Breast epithelium (tissue), 4 donors: Measurements from ENCODE around the gene CDC14A. TPM values are rescaled to one million over a fixed set of nuclear protein-coding genes. Genes with fewer than 3 reads are reported as not detected.
"Not testable (repeated sequence)": the region's sequence is repeated elsewhere in the genome, so short reads cannot be mapped to it uniquely, and the experiment has no call there.

Source experiments
- DNase-seq, 2 donors: peaks; one replicate each; pipeline ENCODE4 v3.0.0-alpha.2; 2019; ENCODE audit warnings: low spot score in 2 of 2
- H3K27ac ChIP-seq, 2 donors: fragments of 200-600 bp; sonication (generic) in 1 of 2; one replicate each; pipeline ENCODE4 v1.5.1; 2016 to 2019; ENCODE audit warnings: mild to moderate bottlenecking in 1 of 2
- H3K27me3 ChIP-seq, 2 donors: fragments of 200-600 bp; sonication (generic) in 1 of 2; one replicate each; pipeline versions ENCODE4 v1.5.1 to v1.6.0; 2017 to 2019; ENCODE audit warnings: control low read depth in 1 of 2, mild to moderate bottlenecking in 1 of 2
- H3K36me3 ChIP-seq: fragments of 200-600 bp; one replicate; pipeline ENCODE4 v1.5.1; 2019
- H3K4me1 ChIP-seq, 2 donors: fragments of 200-600 bp; sonication (generic); one replicate each; pipeline ENCODE4 v1.5.1; 2016 to 2019; ENCODE audit warnings: control low read depth in 1 of 2
- H3K4me3 ChIP-seq, 3 donors: fragments of 200-600 bp; sonication (generic); 1 replicate in 2 of 3; 2 replicates in 1 of 3; pipeline ENCODE4 v1.5.1; 2016 to 2019; ENCODE audit warnings: mild to moderate bottlenecking in 3 of 3, moderate library complexity in 2 of 3
- H3K9me3 ChIP-seq, 2 donors: fragments of 200-600 bp; sonication (generic) in 1 of 2; one replicate each; pipeline ENCODE4 v1.5.1; 2016 to 2019; ENCODE audit warnings: control low read depth in 1 of 2
- POLR2A ChIP-seq: fragments of 450-650 bp; IDR thresholded peaks from one replicate; pipeline ENCODE4 v1.6.1; 2016; ENCODE audit warnings: antibody characterized with exemption, mild to moderate bottlenecking, moderate library complexity
- POLR2AphosphoS5 ChIP-seq, 3 donors: sonication (generic); formaldehyde crosslinking; IDR thresholded peaks; one replicate each; pipeline ENCODE4 v1.6.1; 2017; ENCODE audit warnings: antibody characterized with exemption in 3 of 3
- intact Hi-C: fragments of 100-400 bp; cut with DNase I; formaldehyde crosslinking; loops from one replicate; pipeline ENCODE4 v1.15.1; 2023; ENCODE audit warnings: low total_unique reads
- total RNA-seq, 3 donors: library from RNA; depleted of rRNA; stranded (reverse); fragments of >200 nt; gene quantifications; one replicate each; pipeline ENCODE4 v1.1.0, GENCODE V29; 2016
- TF ChIP-seq, protein P1 (sequence below), 3 donors: fragments of 450-650 bp; IDR thresholded peaks; one replicate each; pipeline ENCODE4 v1.5.1; 2016 to 2017; ENCODE audit warnings: antibody characterized with exemption in 3 of 3, mild to moderate bottlenecking in 3 of 3, moderate library complexity in 3 of 3

CDC14A gene
- total RNA-seq, 3 donors from 2014 or later = 16.5 to 49.3 (median 33.1) TPM

GRCh38 chr1:100335436-100335835, 16.9 kb upstream of the CDC14A start:
- no peak for DNase-seq
- no peak overlapping the region for H3K4me3 ChIP-seq
- no peaks in the 10 kb centered on the region for H3K36me3 ChIP-seq
- no peak overlapping the region for H3K27ac ChIP-seq
- no peaks in the 10 kb centered on the region for H3K4me1 ChIP-seq
- H3K9me3 ChIP-seq = no peaks in the 10 kb centered on the region
- intact Hi-C loops = no loop called here
- TF ChIP-seq POLR2AphosphoS5 (IDR thresholded peaks at IDR 0.05) (no peak), POLR2A (no peak)
- TF ChIP-seq, protein P1, sequence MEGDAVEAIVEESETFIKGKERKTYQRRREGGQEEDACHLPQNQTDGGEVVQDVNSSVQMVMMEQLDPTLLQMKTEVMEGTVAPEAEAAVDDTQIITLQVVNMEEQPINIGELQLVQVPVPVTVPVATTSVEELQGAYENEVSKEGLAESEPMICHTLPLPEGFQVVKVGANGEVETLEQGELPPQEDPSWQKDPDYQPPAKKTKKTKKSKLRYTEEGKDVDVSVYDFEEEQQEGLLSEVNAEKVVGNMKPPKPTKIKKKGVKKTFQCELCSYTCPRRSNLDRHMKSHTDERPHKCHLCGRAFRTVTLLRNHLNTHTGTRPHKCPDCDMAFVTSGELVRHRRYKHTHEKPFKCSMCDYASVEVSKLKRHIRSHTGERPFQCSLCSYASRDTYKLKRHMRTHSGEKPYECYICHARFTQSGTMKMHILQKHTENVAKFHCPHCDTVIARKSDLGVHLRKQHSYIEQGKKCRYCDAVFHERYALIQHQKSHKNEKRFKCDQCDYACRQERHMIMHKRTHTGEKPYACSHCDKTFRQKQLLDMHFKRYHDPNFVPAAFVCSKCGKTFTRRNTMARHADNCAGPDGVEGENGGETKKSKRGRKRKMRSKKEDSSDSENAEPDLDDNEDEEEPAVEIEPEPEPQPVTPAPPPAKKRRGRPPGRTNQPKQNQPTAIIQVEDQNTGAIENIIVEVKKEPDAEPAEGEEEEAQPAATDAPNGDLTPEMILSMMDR (IDR thresholded peaks at IDR 0.05) = no peak
- H3K27me3 ChIP-seq = no peaks in the 10 kb centered on the region

GRCh38 chr1:100337878-100338277, 14.4 kb upstream of the CDC14A start:
- H3K27ac ChIP-seq, DNase-seq, H3K4me3 ChIP-seq, H3K4me1 ChIP-seq, H3K36me3 ChIP-seq, intact Hi-C loops, H3K9me3 ChIP-seq, H3K27me3 ChIP-seq: not testable (repeated sequence)

DNA sequence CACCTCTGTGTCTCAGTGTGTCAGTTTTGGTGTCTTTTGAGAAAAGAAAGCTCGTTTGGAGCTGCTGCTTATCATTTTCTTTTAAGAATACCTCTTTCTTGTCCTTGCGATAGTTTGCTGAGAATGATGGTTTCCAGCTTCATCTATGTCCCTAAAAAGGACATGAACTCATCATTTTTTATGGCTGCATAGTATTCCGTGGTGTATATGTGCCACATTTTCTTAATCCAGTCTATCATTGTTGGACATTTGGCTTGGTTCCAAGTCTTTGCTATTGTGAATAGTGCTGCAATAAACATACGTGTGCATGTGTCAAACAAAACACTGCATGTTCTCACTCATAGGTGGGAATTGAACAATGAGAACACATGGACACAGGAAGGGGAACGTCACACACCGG, 12.6 kb upstream of the CDC14A start:
- intact Hi-C loops = loop anchor here (5.0 kb wide), 1 partner anchor 1202 kb away; no protein-coding TSS in a partner anchor
- H3K4me1 ChIP-seq, DNase-seq: not testable (repeated sequence)

DNA sequence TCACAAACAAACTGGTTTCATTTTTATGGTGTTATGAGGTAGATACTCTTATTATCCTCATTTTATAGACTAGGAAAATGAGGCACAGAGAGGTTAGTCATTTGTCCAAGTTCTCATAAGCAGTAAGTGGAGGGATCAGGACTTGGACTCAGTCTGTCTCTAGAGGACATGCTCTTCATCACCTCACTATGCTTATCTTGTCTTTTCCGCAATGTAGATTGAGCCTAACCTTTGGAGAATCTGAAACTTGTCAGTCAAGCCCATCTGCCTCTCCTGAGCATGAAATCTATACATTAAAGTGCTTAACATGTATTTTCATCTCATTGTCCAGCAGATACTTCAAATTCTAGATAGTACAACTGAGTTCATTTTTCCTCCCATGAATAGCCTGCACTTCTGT, 11.8 kb upstream of the CDC14A start:
- intact Hi-C loops = loop anchor here (5.0 kb wide), 1 partner anchor 1203 kb away; no protein-coding TSS in a partner anchor

More for the DNA sequence above, 12.6 kb upstream of the CDC14A start:
- H3K9me3 ChIP-seq, H3K27ac ChIP-seq, H3K36me3 ChIP-seq, H3K4me3 ChIP-seq, H3K27me3 ChIP-seq: not testable (repeated sequence)

DNA sequence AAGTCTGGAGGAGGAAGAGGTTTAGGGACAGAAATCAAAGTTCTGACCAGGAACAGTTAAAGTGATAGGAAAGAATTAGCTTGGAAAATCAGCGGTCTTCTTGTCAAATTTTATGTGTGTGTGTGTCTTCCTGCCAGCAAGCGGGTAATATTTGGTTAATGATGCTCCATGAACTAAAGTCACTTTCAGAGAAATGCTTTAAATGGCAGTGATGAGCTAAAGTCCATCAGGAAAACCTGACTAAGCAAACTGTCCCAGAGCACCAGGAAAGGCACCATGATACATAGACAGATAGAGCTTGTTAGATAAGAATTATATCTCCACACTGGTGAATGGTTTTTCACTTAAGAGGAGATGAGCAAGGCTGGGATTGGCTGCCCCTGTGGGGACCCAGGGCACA, 10.0 kb upstream of the CDC14A start:
- Histone ChIP-seq H3K36me3 (no peaks in the 10 kb centered on the region), H3K4me1 (no peaks in the 10 kb centered on the region), H3K27ac (no peak overlapping the region), H3K9me3 (no peaks in the 10 kb centered on the region), H3K27me3 (no peaks in the 10 kb centered on the region), H3K4me3 (no peak overlapping the region)
- intact Hi-C loops = loop anchor here (5.0 kb wide), 1 partner anchor 1205 kb away; no protein-coding TSS in a partner anchor
- no peak for DNase-seq
- TF ChIP-seq POLR2AphosphoS5 (IDR thresholded peaks at IDR 0.05) (no peak), POLR2A (no peak)
- TF ChIP-seq, protein P1 (IDR thresholded peaks at IDR 0.05) = no peak

More for the DNA sequence above, 11.8 kb upstream of the CDC14A start:
- DNase-seq = no peak
- no peak overlapping the region for H3K4me3 ChIP-seq
- H3K27me3 ChIP-seq = no peaks in the 10 kb centered on the region
- TF ChIP-seq POLR2A (no peak), POLR2AphosphoS5 (IDR thresholded peaks at IDR 0.05) (no peak)
- TF ChIP-seq, protein P1 (IDR thresholded peaks at IDR 0.05) = no peak
- H3K9me3 ChIP-seq = no peaks in the 10 kb centered on the region
- H3K27ac ChIP-seq = no peak overlapping the region
- no peaks in the 10 kb centered on the region for H3K36me3 ChIP-seq
- H3K4me1 ChIP-seq = no peaks in the 10 kb centered on the region

DNA sequence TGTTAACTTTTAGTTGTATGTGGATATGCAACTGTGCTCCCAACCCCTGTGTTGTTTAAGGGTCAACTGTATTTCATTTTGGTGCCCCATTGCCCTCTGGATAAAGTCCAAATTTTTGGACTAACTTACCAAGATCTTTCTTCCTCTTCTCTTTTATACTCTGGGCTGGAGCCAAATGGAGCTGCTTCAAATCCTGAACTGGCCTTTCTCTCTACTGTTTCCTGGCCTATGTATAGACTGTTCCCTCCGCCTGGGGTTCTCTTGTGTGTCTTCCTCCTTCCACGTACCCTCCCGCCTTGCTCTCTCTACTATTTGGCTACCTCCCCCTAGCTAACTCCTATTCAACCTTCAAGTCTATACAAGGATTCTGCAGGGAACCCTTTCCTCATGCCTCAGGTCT, 8.4 kb upstream of the CDC14A start:
- TF ChIP-seq, protein P1 (IDR thresholded peaks at IDR 0.05) = no peak
- no peak for TF ChIP-seq POLR2AphosphoS5 (IDR thresholded peaks at IDR 0.05)
- no peak for TF ChIP-seq POLR2A
- no peak for DNase-seq
- intact Hi-C loops = loop anchor here (5.0 kb wide), 1 partner anchor 1207 kb away; no protein-coding TSS in a partner anchor

More for the DNA sequence above, 8.4 kb upstream of the CDC14A start:
- H3K27me3 ChIP-seq = no peaks in the 10 kb centered on the region
- H3K9me3 ChIP-seq = no peaks in the 10 kb centered on the region
- H3K27ac ChIP-seq = no peak overlapping the region
- no peak overlapping the region for H3K4me3 ChIP-seq
- H3K36me3 ChIP-seq = no peaks in the 10 kb centered on the region
- H3K4me1 ChIP-seq = no peaks in the 10 kb centered on the region
